SU-DHL-6 (cell line): Measurements from ENCODE around the gene STAT2.

Experiments
- H2AFZ ChIP-seq: fragments of 200-600 bp; sonication (generic); 2 replicates; pipeline ENCODE4 v1.6.1; 2014; ENCODE audit warnings: low read depth, mild to moderate bottlenecking, moderate library complexity, mixed read lengths, antibody characterized with exemption, low read length; ENCODE audit not compliant: severe bottlenecking
- H3F3A ChIP-seq: fragments of 200-600 bp; shearing (Covaris generic); 2 replicates; pipeline ENCODE4 v1.6.0; 2016; ENCODE audit warnings: antibody characterized with exemption, mild to moderate bottlenecking; ENCODE audit not compliant: insufficient read depth
- H3K27ac ChIP-seq: fragments of 200-600 bp; sonication (generic); 2 replicates; pipeline ENCODE4 v1.5.1; 2016; ENCODE audit warnings: low read depth, mild to moderate bottlenecking, low read length, moderate library complexity, mixed read lengths
- H3K27me3 ChIP-seq: fragments of 200-600 bp; sonication (generic), shearing (Covaris generic); 2 replicates; pipeline ENCODE4 v1.6.0; 2014; ENCODE audit warnings: mild to moderate bottlenecking, low read length
- H3K36me3 ChIP-seq: fragments of 200-600 bp; sonication (generic); 2 replicates; pipeline ENCODE4 v1.6.1; 2014; ENCODE audit warnings: mild to moderate bottlenecking, low read length, mixed read lengths
- H3K4me2 ChIP-seq: fragments of 300-600, 200-600 bp; shearing (Covaris generic), sonication (generic); 2 replicates; pipeline ENCODE4 v1.6.0; 2014; ENCODE audit warnings: low read length, low read depth, mild to moderate bottlenecking; ENCODE audit not compliant: poor library complexity, severe bottlenecking
- H3K4me3 ChIP-seq: fragments of 200-600 bp; sonication (generic); 2 replicates; pipeline ENCODE4 v1.5.1; 2014; ENCODE audit warnings: antibody characterized with exemption, low read length, mild to moderate bottlenecking, mixed read lengths; ENCODE audit not compliant: insufficient read depth, poor library complexity, severe bottlenecking
- H3K79me2 ChIP-seq: fragments of 200-600 bp; sonication (generic); 2 replicates; pipeline ENCODE4 v1.6.1; 2014; ENCODE audit warnings: mild to moderate bottlenecking, low read length, moderate library complexity; ENCODE audit not compliant: insufficient read depth
- H3K9ac ChIP-seq: fragments of 200-600 bp; sonication (generic); 2 replicates; pipeline ENCODE4 v1.7.0; 2014; ENCODE audit warnings: mild to moderate bottlenecking, low read length
- H3K9me2 ChIP-seq: fragments of 200-600 bp; sonication (generic); replicated peaks from 2 replicates; pipeline ENCODE4 v1.6.1; 2014; ENCODE audit warnings: low read length; ENCODE audit not compliant: insufficient read depth
- H3K9me3 ChIP-seq: fragments of 200-600 bp; sonication (generic); 2 replicates; pipeline ENCODE4 v1.6.1; 2014; ENCODE audit warnings: low read length, mixed read lengths; ENCODE audit not compliant: insufficient read depth
- H4K20me1 ChIP-seq: fragments of 200-600 bp; sonication (generic); 2 replicates; pipeline ENCODE4 v1.6.1; 2014; ENCODE audit warnings: low read depth, mild to moderate bottlenecking, antibody characterized with exemption, low read length, moderate library complexity, mixed read lengths
- EZH2phosphoT487 ChIP-seq: fragments of 200-600 bp; sonication (generic), shearing (Covaris generic); conservative IDR thresholded peaks from 2 replicates; pipeline ENCODE4 v1.6.1; 2018; ENCODE audit warnings: mild to moderate bottlenecking, antibody characterized with exemption, low read length, moderate library complexity, mixed read lengths
- TF ChIP-seq, protein P1 (sequence below): fragments of 200-600 bp; sonication (generic); IDR thresholded peaks from one replicate; pipeline ENCODE4 v1.5.1; 2017; ENCODE audit warnings: antibody characterized with exemption, mild to moderate bottlenecking, low read length, moderate library complexity; ENCODE audit not compliant: insufficient read depth, poor library complexity, severe bottlenecking

The STAT2 gene

DNA sequence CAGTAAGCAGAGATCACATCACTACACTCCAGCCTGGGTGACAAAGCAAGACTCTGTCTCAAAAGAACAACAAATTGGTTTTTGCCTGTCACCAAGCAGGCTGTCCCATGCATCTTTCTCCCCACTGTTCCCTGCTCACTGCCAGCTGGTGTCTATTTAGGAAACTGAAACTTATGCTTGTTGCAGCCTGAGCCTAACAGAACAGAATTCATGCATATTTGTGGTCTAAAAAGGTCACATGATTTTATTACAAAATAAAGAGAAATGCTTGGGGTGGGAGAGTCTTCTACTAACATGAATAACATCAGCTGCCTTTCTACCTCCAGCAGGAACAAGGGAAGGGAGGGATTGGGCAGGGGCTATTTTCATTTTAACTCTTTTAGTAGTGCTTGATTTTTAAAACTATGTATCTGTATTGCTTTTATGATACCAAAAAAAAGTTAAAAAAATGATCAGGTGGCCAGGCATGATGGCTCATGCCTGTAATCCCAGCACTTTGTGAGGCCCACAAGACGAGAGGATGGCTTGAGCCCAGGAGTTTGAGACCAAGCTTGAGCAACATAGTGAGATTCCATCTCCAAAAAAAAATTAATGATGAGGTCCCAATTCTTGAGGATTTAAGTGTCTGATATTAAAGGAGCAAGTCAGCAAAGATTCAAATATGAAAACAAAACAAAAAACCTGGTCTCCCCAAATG, 923 bp downstream of the STAT2 start:
- H4K20me1 ChIP-seq = no peaks in the 10 kb centered on the region
- no peak for TF ChIP-seq EZH2phosphoT487
- TF ChIP-seq, protein P1, sequence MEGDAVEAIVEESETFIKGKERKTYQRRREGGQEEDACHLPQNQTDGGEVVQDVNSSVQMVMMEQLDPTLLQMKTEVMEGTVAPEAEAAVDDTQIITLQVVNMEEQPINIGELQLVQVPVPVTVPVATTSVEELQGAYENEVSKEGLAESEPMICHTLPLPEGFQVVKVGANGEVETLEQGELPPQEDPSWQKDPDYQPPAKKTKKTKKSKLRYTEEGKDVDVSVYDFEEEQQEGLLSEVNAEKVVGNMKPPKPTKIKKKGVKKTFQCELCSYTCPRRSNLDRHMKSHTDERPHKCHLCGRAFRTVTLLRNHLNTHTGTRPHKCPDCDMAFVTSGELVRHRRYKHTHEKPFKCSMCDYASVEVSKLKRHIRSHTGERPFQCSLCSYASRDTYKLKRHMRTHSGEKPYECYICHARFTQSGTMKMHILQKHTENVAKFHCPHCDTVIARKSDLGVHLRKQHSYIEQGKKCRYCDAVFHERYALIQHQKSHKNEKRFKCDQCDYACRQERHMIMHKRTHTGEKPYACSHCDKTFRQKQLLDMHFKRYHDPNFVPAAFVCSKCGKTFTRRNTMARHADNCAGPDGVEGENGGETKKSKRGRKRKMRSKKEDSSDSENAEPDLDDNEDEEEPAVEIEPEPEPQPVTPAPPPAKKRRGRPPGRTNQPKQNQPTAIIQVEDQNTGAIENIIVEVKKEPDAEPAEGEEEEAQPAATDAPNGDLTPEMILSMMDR = no peak
- peak overlapping the region; percentile 79 for H3K9ac ChIP-seq
- H3K27me3 ChIP-seq = no peaks in the 10 kb centered on the region
- no peak overlapping the region for H2AFZ ChIP-seq
- H3K4me3 ChIP-seq = peak overlapping the region; percentile 85
- H3K9me2 ChIP-seq = no peaks in the 10 kb centered on the region
- peak overlapping the region; percentile 95 for H3K4me2 ChIP-seq
- H3K9me3 ChIP-seq = no peaks in the 10 kb centered on the region
- H3K36me3 ChIP-seq = peaks cover 4% of the 10 kb centered on the region; the same call in 1 of the 2 replicates
- peaks cover 18% of the 10 kb centered on the region for H3F3A ChIP-seq
- H3K79me2 ChIP-seq = peaks cover 14% of the 10 kb centered on the region
- peak overlapping the region; percentile 43; the same call in 1 of the 2 replicates for H3K27ac ChIP-seq

DNA sequence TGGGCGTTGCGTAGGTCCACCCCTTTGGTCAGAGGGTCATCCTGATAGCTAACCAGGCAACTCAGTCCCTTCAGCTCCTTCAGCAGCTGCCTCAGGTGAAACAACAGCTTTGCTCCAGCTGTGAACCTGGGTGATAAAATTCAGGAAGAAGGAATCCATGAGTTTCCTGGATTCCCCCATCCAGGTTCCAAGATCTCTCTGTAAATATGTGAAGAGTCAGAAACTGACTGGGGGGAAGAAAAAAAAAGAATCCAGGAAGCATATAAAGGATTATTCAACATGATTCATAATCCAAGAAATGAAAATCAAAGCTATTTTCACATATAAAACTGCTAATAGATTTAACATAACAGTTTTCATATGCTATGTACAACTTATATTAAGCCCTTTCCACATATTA, 8.6 kb downstream of the STAT2 start:
- H3K4me2 ChIP-seq = no peak overlapping the region
- no peak overlapping the region for H2AFZ ChIP-seq
- H3K9ac ChIP-seq = no peak overlapping the region
- no peaks in the 10 kb centered on the region for H3K9me3 ChIP-seq
- no peaks in the 10 kb centered on the region for H3K27me3 ChIP-seq
- H3K79me2 ChIP-seq = no peaks in the 10 kb centered on the region
- H3F3A ChIP-seq = no peaks in the 10 kb centered on the region; the same call in 1 of the 2 replicates
- no peaks in the 10 kb centered on the region for H3K9me2 ChIP-seq
- H3K27ac ChIP-seq = no peak overlapping the region
- H4K20me1 ChIP-seq = no peaks in the 10 kb centered on the region
- no peak overlapping the region for H3K4me3 ChIP-seq
- no peak for TF ChIP-seq EZH2phosphoT487
- TF ChIP-seq, protein P1 = no peak
- H3K36me3 ChIP-seq = peaks cover 17% of the 10 kb centered on the region; the same call in 1 of the 2 replicates

- no peaks in the 10 kb centered on the region for H3K27me3 ChIP-seq
- H4K20me1 ChIP-seq = no peaks in the 10 kb centered on the region
- no peak overlapping the region for H3K27ac ChIP-seq
- peaks cover 17% of the 10 kb centered on the region; the same call in 1 of the 2 replicates for H3K36me3 ChIP-seq
- H3F3A ChIP-seq = no peaks in the 10 kb centered on the region; the same call in 1 of the 2 replicates
- H3K9me2 ChIP-seq = no peaks in the 10 kb centered on the region
- H2AFZ ChIP-seq = no peak overlapping the region
- H3K4me2 ChIP-seq = no peak overlapping the region
- TF ChIP-seq EZH2phosphoT487 = no peak
- TF ChIP-seq, protein P1 = no peak
- H3K4me3 ChIP-seq = no peak overlapping the region
- H3K9me3 ChIP-seq = no peaks in the 10 kb centered on the region
- no peaks in the 10 kb centered on the region for H3K79me2 ChIP-seq
- H3K9ac ChIP-seq = no peak overlapping the region
Observed at GRCh38 chr12:56350662-56351061, 9.2 kb downstream of the STAT2 start.
